HepG2 (cell line): Measurements from ENCODE around the gene JMJD6. TPM values are rescaled to one million over a fixed set of nuclear protein-coding genes. Genes with fewer than 3 reads are reported as not detected.

Experiments
- ARID3A ChIP-seq: IDR thresholded peaks from 2 replicates; pipeline ENCODE4 v1.6.1; 2012; ENCODE audit warnings: low read depth, low read length, improper control_type of control experiment
- BCLAF1 ChIP-seq: fragments of 450-650 bp; IDR thresholded peaks from 2 replicates; pipeline ENCODE4 v1.6.1; 2017; ENCODE audit warnings: mild to moderate bottlenecking
- BORCS8-MEF2B ChIP-seq: sonication (generic); formaldehyde crosslinking; IDR thresholded peaks from 2 replicates; pipeline ENCODE4 v1.8.0; 2022; ENCODE audit warnings: mild to moderate bottlenecking, missing genetic modification reagents
- E2F2 ChIP-seq: sonication (generic); formaldehyde crosslinking; IDR thresholded peaks from 2 replicates; pipeline ENCODE4 v1.4.0; 2020; ENCODE audit warnings: missing genetic modification reagents, borderline replicate concordance
- FOSL1 ChIP-seq: sonication (generic); formaldehyde crosslinking; IDR thresholded peaks from 2 replicates; pipeline ENCODE4 v1.9.0; 2021; ENCODE audit warnings: missing genetic modification reagents, borderline replicate concordance
- MAX ChIP-seq: IDR thresholded peaks from 2 replicates; pipeline ENCODE4 v1.6.1; 2012; ENCODE audit warnings: inconsistent platforms
- MEIS1 ChIP-seq: sonication (generic); formaldehyde crosslinking; IDR thresholded peaks from 2 replicates; pipeline ENCODE4 v1.9.0; 2021; ENCODE audit warnings: mild to moderate bottlenecking, missing genetic modification reagents, moderate library complexity, borderline replicate concordance
- MLX ChIP-seq: IDR thresholded peaks from 2 replicates; pipeline ENCODE4 v1.6.1; 2016
- NFKBIZ ChIP-seq: IDR thresholded peaks from 2 replicates; pipeline ENCODE4 v1.6.1; 2018; ENCODE audit warnings: missing genetic modification reagents, missing compliant biosample characterization
- NFYC ChIP-seq: IDR thresholded peaks from 2 replicates; pipeline ENCODE4 v1.6.1; 2016; ENCODE audit warnings: missing genetic modification reagents, missing compliant biosample characterization
- RAD21 ChIP-seq: fragments of 450-650 bp; formaldehyde crosslinking; IDR thresholded peaks from 2 replicates; pipeline ENCODE4 v1.5.0; 2020; ENCODE audit warnings: mild to moderate bottlenecking
- RFXANK ChIP-seq: IDR thresholded peaks from 2 replicates; pipeline ENCODE4 v1.6.1; 2016
- SSRP1 ChIP-seq: IDR thresholded peaks from 2 replicates; pipeline ENCODE4 v1.6.1; 2016; ENCODE audit warnings: control low read depth
- TEAD3 ChIP-seq: optimal IDR thresholded peaks from 2 replicates; pipeline ENCODE3; 2016; ENCODE audit warnings: borderline replicate concordance
- ZBTB25 ChIP-seq: IDR thresholded peaks from 2 replicates; pipeline ENCODE4 v1.6.1; 2018; ENCODE audit warnings: missing genetic modification reagents
- ZBTB38 ChIP-seq: sonication (generic); formaldehyde crosslinking; IDR thresholded peaks from 2 replicates; pipeline ENCODE4 v1.5.1; 2020; ENCODE audit warnings: mild to moderate bottlenecking, missing genetic modification reagents
- ZC3H4 ChIP-seq: sonication (generic); formaldehyde crosslinking; IDR thresholded peaks from 2 replicates; pipeline ENCODE4 v1.4.0; 2020; ENCODE audit warnings: missing genetic modification reagents, borderline replicate concordance
- ZFP1 ChIP-seq: IDR thresholded peaks from 2 replicates; pipeline ENCODE4 v1.6.1; 2016
- ZKSCAN1 ChIP-seq: fragments of 150-350 bp; IDR thresholded peaks from 2 replicates; pipeline ENCODE4 v1.6.1; 2014; ENCODE audit warnings: low read length
- ZNF207 ChIP-seq: fragments of 450-650 bp; IDR thresholded peaks from 2 replicates; pipeline ENCODE4 v1.6.1; 2016; ENCODE audit warnings: antibody characterized with exemption, borderline replicate concordance
- ZNF256 ChIP-seq: sonication (generic); formaldehyde crosslinking; conservative IDR thresholded peaks from 2 replicates; pipeline ENCODE4 v1.4.0; 2020; ENCODE audit warnings: missing genetic modification reagents
- ZNF431 ChIP-seq: sonication (generic); formaldehyde crosslinking; IDR thresholded peaks from 2 replicates; pipeline ENCODE4 v1.9.0; 2022; ENCODE audit warnings: missing genetic modification reagents, low read depth, mild to moderate bottlenecking, borderline replicate concordance
- ZNF589 ChIP-seq: sonication (generic); formaldehyde crosslinking; conservative IDR thresholded peaks from 2 replicates; pipeline ENCODE4 v1.8.0; 2022; ENCODE audit warnings: mild to moderate bottlenecking, moderate library complexity, missing genetic modification reagents
- ZNF644 ChIP-seq: IDR thresholded peaks from 2 replicates; pipeline ENCODE4 v1.6.1; 2016; ENCODE audit warnings: low read depth
- polyA plus RNA-seq, 8 experiments: library from polyadenylated mRNA; depleted of rRNA in 3 of 8; stranded (reverse) in 7 of 8; unstranded in 1 of 8; fragments of >200 nt; fragmentation: Illumina TruSeq in 4 of 8; extraction: Trizol in 4 of 8; gene quantifications; 2 replicates each; pipeline versions ENCODE4 v1.2.1 to v1.2.3, GENCODE V29; 2011 to 2016; ENCODE audit warnings: low read depth in 4 of 8, missing spikeins in 1 of 8, mixed read lengths in 1 of 8; ENCODE audit not compliant: insufficient read depth in 1 of 8
- total RNA-seq, 5 experiments: library from RNA; depleted of rRNA; stranded (reverse); fragments of >200 nt; fragmentation: Illumina TruSeq; extraction: Trizol; gene quantifications; 2 replicates each; pipeline ENCODE4 v1.2.3, GENCODE V29; 2016; ENCODE audit warnings: low read depth in 1 of 5

The JMJD6 gene
- total and polyA plus RNA-seq, 2 of the 13 experiments (the other 11 are each of a cell fraction or from before 2014, with no cell fraction given) = 33.6 to 41.0 TPM

GRCh38 chr17:76671123-76671911, 55.1 kb downstream of the JMJD6 start (continued):
- no peak for TF ChIP-seq MEIS1 (CRISPR knock-in tag)
- peak; percentile 7; the same call in 1 of the 2 replicates for TF ChIP-seq ARID3A
- TF ChIP-seq SSRP1 (CRISPR knock-in tag) = peak; percentile 96
- TF ChIP-seq ZFP1 = peak; percentile 22; the same call in 1 of the 2 replicates
- TF ChIP-seq E2F2 = peak; percentile 58; the same call in 1 of the 2 replicates
- TF ChIP-seq ZNF589 (CRISPR knock-in tag) = 0 out of 2 replicates have a peak, but pooled peaks have one; percentile 64
- no peak for TF ChIP-seq FOSL1 (CRISPR knock-in tag)
- TF ChIP-seq MAX = peak; percentile 80
- TF ChIP-seq RFXANK (CRISPR knock-in tag) = no peak; the same call in 1 of the 2 replicates
- no peak for TF ChIP-seq ZKSCAN1
- TF ChIP-seq ZNF431 (CRISPR knock-in tag) = peak; percentile 91; the same call in 1 of the 2 replicates
- TF ChIP-seq ZBTB38 (CRISPR knock-in tag) = peak; percentile 94
- peak; percentile 34; the same call in 1 of the 2 replicates for TF ChIP-seq RAD21 (CRISPR knock-in tag)
- no peak; the same call in 1 of the 2 replicates for TF ChIP-seq ZNF644
- TF ChIP-seq ZC3H4 (CRISPR knock-in tag) = no peak
- TF ChIP-seq ZBTB25 (CRISPR knock-in tag) = peak; percentile 39; the same call in 1 of the 2 replicates
- TF ChIP-seq NFKBIZ (CRISPR knock-in tag) = no peak; the same call in none of the 2 replicates
- no peak for TF ChIP-seq BCLAF1
- TF ChIP-seq BORCS8-MEF2B (CRISPR knock-in tag) = peak; percentile 72
- TF ChIP-seq ZNF207 = no peak
- peak; percentile 55; the same call in 1 of the 2 replicates for TF ChIP-seq ZNF256 (CRISPR knock-in tag)
- peak; percentile 99 for TF ChIP-seq NFYC (CRISPR knock-in tag)
- TF ChIP-seq TEAD3 (CRISPR knock-in tag) = peak; percentile 83
- TF ChIP-seq MLX (CRISPR knock-in tag) = peak; percentile 94; the same call in 1 of the 2 replicates
